Thyroid gland (tissue), 4 donors: Measurements from ENCODE around the gene SMNDC1. TPM values are rescaled to one million over a fixed set of nuclear protein-coding genes. Genes with fewer than 3 reads are reported as not detected.
"Not testable (repeated sequence)": the region's sequence is repeated elsewhere in the genome, so short reads cannot be mapped to it uniquely, and the experiment has no call there.

Experiments
- DNase-seq, 2 donors: peaks; one replicate each; pipeline ENCODE4 v3.0.0-alpha.2; 2019
- H3K27ac ChIP-seq, 3 donors: fragments of 200-600 bp; sonication (generic); 1 replicate in 2 of 3; 2 replicates in 1 of 3; pipeline ENCODE4 v1.5.1; 2016 to 2019; ENCODE audit warnings: mild to moderate bottlenecking in 1 of 3, moderate library complexity in 1 of 3
- H3K27me3 ChIP-seq: fragments of 200-600 bp; sonication (generic); one replicate; pipeline ENCODE4 v1.5.1; 2019
- H3K36me3 ChIP-seq, 2 donors: fragments of 200-600 bp; sonication (generic); one replicate each; pipeline ENCODE4 v1.5.1; 2016 to 2019
- H3K4me1 ChIP-seq, 2 donors: fragments of 200-600 bp; sonication (generic); one replicate each; pipeline ENCODE4 v1.5.1; 2017 to 2019
- H3K4me3 ChIP-seq, 3 donors: fragments of 200-600 bp; sonication (generic); replicated peaks in 1 of 3; 1 replicate in 2 of 3; 2 replicates in 1 of 3; pipeline ENCODE4 v1.5.1; 2016; ENCODE audit warnings: mild to moderate bottlenecking in 1 of 3
- H3K9me3 ChIP-seq: fragments of 200-600 bp; sonication (generic); one replicate; pipeline ENCODE4 v1.5.1; 2017
- POLR2A ChIP-seq, 2 donors: fragments of 450-650 bp; IDR thresholded peaks; one replicate each; pipeline ENCODE4 v1.6.1; 2017; ENCODE audit warnings: antibody characterized with exemption in 2 of 2, mild to moderate bottlenecking in 2 of 2, moderate library complexity in 1 of 2
- WGBS, 2 donors: methylation state at CpG; one replicate each; pipeline ENCODE4 v1.1.5; 2017; 5-methylcytosine and 5-hydroxymethylcytosine counted together
- intact Hi-C: fragments of 100-400 bp; cut with DNase I; formaldehyde crosslinking; loops from one replicate; pipeline ENCODE4 v1.15.1; 2023
- total RNA-seq, 4 donors: library from RNA; depleted of rRNA; stranded (reverse); fragments of >200 nt; gene quantifications; one replicate each; pipeline ENCODE4 v1.2.3, GENCODE V29; 2016
- TF ChIP-seq, protein P1 (sequence below), 6 experiments: fragments of 200-600 bp in 3 of 6; fragments of 450-650 bp in 3 of 6; sonication (generic) in 3 of 6; IDR thresholded peaks; one replicate each; pipeline ENCODE4 v1.5.1; 2016 to 2019; ENCODE audit warnings: antibody characterized with exemption in 6 of 6, mild to moderate bottlenecking in 2 of 6, inconsistent platforms in 1 of 6, moderate library complexity in 1 of 6

SMNDC1 gene
- total RNA-seq, 4 donors from 2014 or later, result 12.3 to 16.3 (median 13.5) TPM

DNA sequence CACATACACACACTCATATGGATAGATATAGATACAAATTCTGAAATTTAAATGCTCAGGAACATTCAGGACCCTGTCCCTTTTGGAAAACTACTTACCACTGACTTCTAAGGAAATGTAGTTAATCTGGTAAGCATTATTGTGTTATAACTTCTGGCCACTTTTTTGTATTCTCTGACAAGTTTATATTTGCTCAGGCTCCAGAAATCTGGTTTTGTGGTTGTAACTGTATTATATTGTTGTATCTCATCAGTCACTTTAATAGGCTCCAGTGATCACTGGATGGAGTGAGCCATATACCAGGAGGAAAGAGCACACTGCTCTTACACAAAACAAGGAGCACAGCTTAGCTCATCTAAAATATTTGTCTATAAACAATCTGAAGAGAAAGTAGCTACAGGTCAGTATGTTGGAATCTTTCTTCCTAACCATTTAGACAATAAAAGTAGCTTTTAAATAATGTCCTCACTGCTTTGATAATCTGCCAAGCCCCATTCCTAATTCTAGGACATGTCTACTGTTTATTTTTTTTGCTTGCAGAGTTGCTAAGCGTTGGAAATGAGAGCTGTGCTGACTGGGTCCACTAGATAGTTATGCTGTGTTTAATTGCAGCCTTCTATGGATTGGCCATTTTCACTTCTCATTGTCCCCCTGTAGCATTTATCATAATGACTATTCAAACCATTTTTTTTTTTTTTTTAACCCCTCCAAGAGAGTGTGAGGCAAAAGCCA is 43.8 kb downstream of the SMNDC1 start:
- no peaks in the 10 kb centered on the region for H3K9me3 ChIP-seq
- TF ChIP-seq, protein P1, sequence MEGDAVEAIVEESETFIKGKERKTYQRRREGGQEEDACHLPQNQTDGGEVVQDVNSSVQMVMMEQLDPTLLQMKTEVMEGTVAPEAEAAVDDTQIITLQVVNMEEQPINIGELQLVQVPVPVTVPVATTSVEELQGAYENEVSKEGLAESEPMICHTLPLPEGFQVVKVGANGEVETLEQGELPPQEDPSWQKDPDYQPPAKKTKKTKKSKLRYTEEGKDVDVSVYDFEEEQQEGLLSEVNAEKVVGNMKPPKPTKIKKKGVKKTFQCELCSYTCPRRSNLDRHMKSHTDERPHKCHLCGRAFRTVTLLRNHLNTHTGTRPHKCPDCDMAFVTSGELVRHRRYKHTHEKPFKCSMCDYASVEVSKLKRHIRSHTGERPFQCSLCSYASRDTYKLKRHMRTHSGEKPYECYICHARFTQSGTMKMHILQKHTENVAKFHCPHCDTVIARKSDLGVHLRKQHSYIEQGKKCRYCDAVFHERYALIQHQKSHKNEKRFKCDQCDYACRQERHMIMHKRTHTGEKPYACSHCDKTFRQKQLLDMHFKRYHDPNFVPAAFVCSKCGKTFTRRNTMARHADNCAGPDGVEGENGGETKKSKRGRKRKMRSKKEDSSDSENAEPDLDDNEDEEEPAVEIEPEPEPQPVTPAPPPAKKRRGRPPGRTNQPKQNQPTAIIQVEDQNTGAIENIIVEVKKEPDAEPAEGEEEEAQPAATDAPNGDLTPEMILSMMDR (IDR thresholded peaks at IDR 0.05), result no peak
- TF ChIP-seq POLR2A (IDR thresholded peaks at IDR 0.05), result no peak
- no peaks in the 10 kb centered on the region for H3K36me3 ChIP-seq
- WGBS, 2 donors, result 10 to 32% methylated on average over 1 of the region's 1 CpG
- H3K4me3 ChIP-seq, result no peak overlapping the region
- H3K4me1 ChIP-seq, result peaks cover 34 to 36% of the 10 kb centered on the region in 2 donors
- peak overlapping the region; percentile 38 to 67 (median 61) for H3K27ac ChIP-seq
- H3K27me3 ChIP-seq, result no peaks in the 10 kb centered on the region
- intact Hi-C loops, result no loop called here
- peak in 1 of 2 donors; percentile 7 for DNase-seq

DNA sequence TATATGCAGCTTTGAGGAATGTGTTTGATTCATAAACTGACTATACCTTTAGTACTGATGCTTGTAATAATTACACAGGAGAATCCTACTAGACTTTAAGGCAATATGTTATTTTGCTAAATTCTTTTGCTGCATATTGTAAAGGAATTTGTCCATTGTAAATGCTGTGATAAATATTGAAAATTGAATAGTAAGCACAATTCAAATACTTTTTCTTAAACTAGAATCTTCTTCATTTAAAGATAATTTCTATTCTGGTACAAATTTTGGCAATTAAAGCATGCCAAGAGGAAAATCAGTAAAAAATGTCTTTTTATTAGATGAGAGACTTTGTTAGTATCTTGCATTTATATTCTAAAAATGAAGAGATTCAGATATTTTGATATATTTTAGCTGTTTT is 45.4 kb downstream of the SMNDC1 start:
- TF ChIP-seq, protein P1 (IDR thresholded peaks at IDR 0.05), result no peak
- no peak for TF ChIP-seq POLR2A (IDR thresholded peaks at IDR 0.05)
- no peaks in the 10 kb centered on the region for H3K9me3 ChIP-seq
- intact Hi-C loops, result no loop called here
- H3K27ac ChIP-seq, result no peak overlapping the region
- DNase-seq, result no peak
- no peak overlapping the region for H3K4me3 ChIP-seq
- no peaks in the 10 kb centered on the region for H3K27me3 ChIP-seq
- H3K36me3 ChIP-seq, result no peaks in the 10 kb centered on the region
- peaks cover 32 to 34% of the 10 kb centered on the region in 2 donors for H3K4me1 ChIP-seq

DNA sequence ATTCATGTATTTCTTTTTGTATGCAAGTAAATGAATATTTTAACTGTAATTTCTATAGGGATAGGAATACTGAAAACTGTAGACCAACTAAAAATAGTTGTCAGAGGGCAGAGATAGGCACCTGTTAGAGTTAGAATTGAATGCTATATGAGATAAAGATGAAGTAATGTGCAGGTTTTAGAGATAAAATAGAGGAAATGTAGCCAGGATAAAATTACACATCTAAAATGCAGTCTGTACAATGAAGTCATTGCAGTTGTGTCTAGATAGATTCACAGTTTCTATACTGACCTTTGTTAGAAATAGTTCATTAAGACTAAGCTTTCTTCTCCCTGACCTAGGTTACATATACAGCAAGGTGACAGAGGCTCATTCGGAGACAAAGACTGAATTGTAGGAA is 46.2 kb downstream of the SMNDC1 start:
- 93 to 96% methylated on average over 1 of the region's 1 CpG for WGBS, 2 donors
- peaks cover 25 to 30% of the 10 kb centered on the region in 2 donors for H3K4me1 ChIP-seq
- H3K36me3 ChIP-seq, result no peaks in the 10 kb centered on the region
- H3K9me3 ChIP-seq, result no peaks in the 10 kb centered on the region
- no peak overlapping the region for H3K4me3 ChIP-seq
- no peaks in the 10 kb centered on the region for H3K27me3 ChIP-seq
- H3K27ac ChIP-seq, result no peak overlapping the region
- DNase-seq, result no peak
- intact Hi-C loops, result no loop called here
- TF ChIP-seq POLR2A (IDR thresholded peaks at IDR 0.05), result no peak
- TF ChIP-seq, protein P1 (IDR thresholded peaks at IDR 0.05), result no peak

DNA sequence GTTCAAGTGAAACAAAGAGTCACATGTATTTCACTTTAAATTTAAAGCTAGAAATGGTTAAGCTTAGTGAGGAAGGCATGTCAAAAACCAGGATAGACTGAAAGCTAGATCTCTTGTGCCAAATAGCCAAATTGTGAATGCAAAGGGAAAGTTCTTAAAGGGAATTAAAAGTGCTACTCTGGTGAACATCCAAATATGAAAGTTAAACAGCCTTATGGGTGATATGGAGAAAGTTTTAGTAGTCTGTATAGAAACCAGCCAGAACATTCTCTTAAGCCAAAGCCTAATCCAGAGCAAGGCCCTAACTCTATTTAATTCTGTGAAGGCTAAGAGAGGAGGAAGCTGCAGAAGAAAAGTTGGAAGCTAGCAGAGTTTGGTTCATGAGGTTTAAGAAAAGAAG is 50.3 kb downstream of the SMNDC1 start:
- Histone ChIP-seq H3K36me3 (no peaks in the 10 kb centered on the region), H3K27me3 (no peaks in the 10 kb centered on the region), H3K4me3 (no peak overlapping the region), H3K27ac (no peak overlapping the region), H3K4me1 (peaks cover 5 to 7% of the 10 kb centered on the region in 2 donors), H3K9me3 (no peaks in the 10 kb centered on the region)
- TF ChIP-seq, protein P1 (IDR thresholded peaks at IDR 0.05), result no peak
- no peak for DNase-seq
- intact Hi-C loops, result no loop called here

DNA sequence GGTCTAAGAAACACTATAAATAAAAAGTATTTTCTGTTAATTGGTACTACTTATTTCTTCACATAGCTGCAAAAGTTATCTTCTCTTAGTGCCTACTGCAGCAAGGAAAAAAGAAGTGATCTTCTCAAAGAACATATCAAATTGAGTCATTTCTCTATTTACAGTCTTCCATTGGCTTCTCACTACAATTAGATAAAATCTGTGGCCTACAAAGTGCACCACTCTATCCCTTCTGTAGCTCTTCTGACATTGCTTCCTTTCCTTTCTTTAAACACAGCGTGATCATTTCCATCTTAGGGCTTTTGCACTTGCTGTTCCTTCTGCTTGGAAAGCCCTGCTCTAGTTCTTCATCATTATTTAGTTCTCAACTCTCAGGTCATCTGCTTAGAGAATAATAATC is 52.6 kb downstream of the SMNDC1 start:
- no peak for TF ChIP-seq POLR2A (IDR thresholded peaks at IDR 0.05)
- TF ChIP-seq, protein P1 (IDR thresholded peaks at IDR 0.05), result no peak
- peaks cover 5 to 7% of the 10 kb centered on the region in 2 donors for H3K4me1 ChIP-seq

DNA sequence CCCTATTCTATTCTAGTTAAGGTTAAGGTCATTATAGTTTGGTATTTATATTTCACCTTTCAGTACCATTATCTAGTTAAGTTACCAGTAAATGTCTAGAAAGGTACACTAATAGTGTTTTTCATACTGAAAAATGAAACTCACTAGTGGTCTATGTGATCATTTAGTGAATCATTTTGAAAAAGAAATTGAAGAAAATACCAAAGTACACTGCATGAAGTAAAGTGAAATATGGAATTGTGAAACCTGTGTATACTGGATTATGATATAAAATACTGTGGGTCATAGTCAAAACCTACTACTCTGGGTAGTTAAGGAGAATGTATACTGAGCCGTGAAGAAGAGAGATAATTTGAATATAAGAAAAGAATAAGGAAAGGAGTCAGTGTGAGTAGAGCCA is 53.3 kb downstream of the SMNDC1 start:
- intact Hi-C loops, DNase-seq, H3K36me3 ChIP-seq, H3K27ac ChIP-seq, H3K27me3 ChIP-seq, H3K4me3 ChIP-seq, H3K4me1 ChIP-seq, H3K9me3 ChIP-seq: not testable (repeated sequence)
- 90 to 91% methylated on average over 1 of the region's 1 CpG for WGBS, 2 donors

More for the DNA sequence above, 52.6 kb downstream of the SMNDC1 start:
- 91 to 93% methylated on average over 1 of the region's 1 CpG for WGBS, 2 donors
- H3K4me3 ChIP-seq, result no peak overlapping the region
- H3K36me3 ChIP-seq, result no peaks in the 10 kb centered on the region
- no peaks in the 10 kb centered on the region for H3K9me3 ChIP-seq
- no peak for DNase-seq
- intact Hi-C loops, result no loop called here
- H3K27me3 ChIP-seq, result no peaks in the 10 kb centered on the region
- H3K27ac ChIP-seq, result no peak overlapping the region

DNA sequence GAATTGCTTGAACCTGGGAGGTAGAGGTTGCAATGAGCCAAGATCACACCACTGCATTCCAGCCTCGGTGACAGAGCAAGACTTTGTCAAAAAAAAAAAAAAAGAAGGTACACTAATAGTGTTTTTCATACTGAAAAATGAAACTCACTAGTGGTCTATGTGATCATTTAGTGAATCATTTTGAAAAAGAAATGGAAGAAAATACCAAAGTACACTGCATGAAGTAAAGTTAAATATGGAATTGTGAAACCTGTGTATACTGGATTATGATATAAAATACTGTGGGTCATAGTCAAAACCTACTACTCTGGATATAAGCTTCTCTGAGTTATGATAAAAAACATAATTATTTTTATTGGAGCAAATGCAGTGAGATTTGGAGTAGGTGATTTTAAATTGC is 55.2 kb downstream of the SMNDC1 start:
- H3K4me1 ChIP-seq, result not testable (repeated sequence)

DNA sequence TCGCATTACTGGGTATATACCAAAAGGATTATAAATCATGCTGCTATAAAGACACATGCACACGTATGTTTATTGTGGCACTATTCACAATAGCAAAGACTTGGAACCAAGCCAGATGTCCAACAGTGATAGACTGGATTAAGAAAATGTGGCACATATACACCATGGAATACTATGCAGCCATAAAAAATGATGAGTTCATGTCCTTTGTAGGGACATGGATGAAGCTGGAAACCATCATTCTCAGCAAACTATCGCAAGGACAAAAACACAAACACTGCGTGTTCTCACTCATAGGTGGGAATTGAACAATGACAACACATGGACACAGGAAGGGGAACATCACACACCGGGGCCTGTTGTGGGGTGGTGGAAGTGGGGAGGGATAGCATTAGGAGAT is 56.9 kb downstream of the SMNDC1 start:
- H3K27ac ChIP-seq, H3K27me3 ChIP-seq, H3K36me3 ChIP-seq, H3K4me3 ChIP-seq, H3K9me3 ChIP-seq, intact Hi-C loops, DNase-seq: not testable (repeated sequence)
- WGBS, 2 donors, result 79% methylated on average over 5 of the region's 5 CpGs
- H3K4me1 ChIP-seq, result peaks cover 5 to 11% of the 10 kb centered on the region in 2 donors

More for the DNA sequence above, 55.2 kb downstream of the SMNDC1 start:
- intact Hi-C loops, H3K27ac ChIP-seq, DNase-seq, H3K9me3 ChIP-seq, H3K4me3 ChIP-seq, H3K36me3 ChIP-seq, H3K27me3 ChIP-seq: not testable (repeated sequence)
- 98 to 100% methylated on average over 1 of the region's 1 CpG for WGBS, 2 donors
